H1 (cell line): ENCODE measurements around the gene RAET1G. TPM values are rescaled to one million over a fixed set of nuclear protein-coding genes. Genes with fewer than 3 reads are reported as not detected.
A peak's percentile ranks its signal among the peaks of the same experiment; 100 is the strongest.
"Not testable (repeated sequence)": the region's sequence is repeated elsewhere in the genome, so short reads cannot be mapped to it uniquely, and the experiment has no call there.

Experiments
- CTCF ChIA-PET: fragments of 300-600 bp; sonication (Branson Sonifier 250); formaldehyde crosslinking; loops from one replicate; lab custom pipeline; 2021; ENCODE audit not compliant: partially characterized antibody; lab: Charles Lee
- POLR2A ChIA-PET: fragments of 300-600 bp; sonication (Branson Sonifier 250); formaldehyde crosslinking; loops from one replicate; lab custom pipeline; 2021; ENCODE audit warnings: inconsistent platforms; ENCODE audit not compliant: partially characterized antibody; lab: Charles Lee
- DNase-seq, 2 experiments: peaks; one replicate each; pipeline versions ENCODE4 v3.0.0 to v3.0.0-alpha.2; 2010 to 2022; ENCODE audit warnings: low spot score in 2 of 2, low read depth in 1 of 2, mixed read lengths in 1 of 2
- FAIRE-seq: peaks from 2 replicates; lab custom pipeline; 2011; peaks lifted over from hg19 to GRCh38; lab: Jason Lieb, UNC
- H2AFZ ChIP-seq: 2 replicates; pipeline ENCODE4 v1.8.1; 2012; ENCODE audit warnings: low read length, inconsistent platforms
- H2AK5ac ChIP-seq: 2 replicates; pipeline ENCODE4 v1.6.1; 2013; ENCODE audit warnings: low read depth, low read length
- H2BK120ac ChIP-seq: replicated peaks from 2 replicates; pipeline ENCODE3; 2013; ENCODE audit warnings: low read depth, low read length, inconsistent platforms
- H2BK12ac ChIP-seq: 2 replicates; pipeline ENCODE4 v1.6.1; 2013; ENCODE audit warnings: low read depth, low read length
- H2BK15ac ChIP-seq: 2 replicates; pipeline ENCODE4 v1.6.1; 2013; ENCODE audit warnings: low read length
- H2BK20ac ChIP-seq: 2 replicates; pipeline ENCODE4 v1.6.1; 2013; ENCODE audit warnings: low read length
- H2BK5ac ChIP-seq: 2 replicates; pipeline ENCODE4 v1.6.1; 2013; ENCODE audit warnings: low read depth, low read length
- H3K14ac ChIP-seq: 2 replicates; pipeline ENCODE4 v1.6.1; 2013; ENCODE audit warnings: inconsistent platforms; ENCODE audit not compliant: insufficient read length
- H3K18ac ChIP-seq: 2 replicates; pipeline ENCODE4 v1.6.1; 2013; ENCODE audit warnings: low read length; ENCODE audit errors: extremely low read depth
- H3K23ac ChIP-seq: 2 replicates; pipeline ENCODE4 v1.6.1; 2013; ENCODE audit warnings: inconsistent platforms; ENCODE audit not compliant: insufficient read length
- H3K23me2 ChIP-seq: 2 replicates; pipeline ENCODE4 v1.6.1; 2013; ENCODE audit warnings: low read depth, low read length
- H3K27ac ChIP-seq: 2 replicates; pipeline ENCODE4 v1.6.1; 2011; ENCODE audit warnings: low read depth, low read length, inconsistent platforms
- H3K27me3 ChIP-seq, 4 experiments: replicated peaks in 1 of 4; 1 replicate in 1 of 4; 2 replicates in 3 of 4; pipeline versions ENCODE4 v1.6.1 to v1.8.1; 2011 to 2013; ENCODE audit warnings: low read length in 3 of 4, mild to moderate bottlenecking in 3 of 4, inconsistent platforms in 2 of 4, mixed read lengths in 2 of 4, moderate library complexity in 1 of 4; ENCODE audit not compliant: control insufficient read depth in 3 of 4, insufficient read depth in 3 of 4; ENCODE audit errors: extremely low read depth in 1 of 4
- H3K36me3 ChIP-seq, 4 experiments: 2 replicates each; pipeline versions ENCODE4 v1.6.1 to v1.8.1; 2011 to 2013; ENCODE audit warnings: mild to moderate bottlenecking in 4 of 4, low read length in 3 of 4, moderate library complexity in 2 of 4, control low read depth in 1 of 4, inconsistent platforms in 1 of 4; ENCODE audit not compliant: insufficient read depth in 4 of 4, control insufficient read depth in 2 of 4
- H3K4ac ChIP-seq: replicated peaks from 2 replicates; pipeline ENCODE3; 2013; ENCODE audit warnings: low read length, low read depth, mixed read lengths, inconsistent platforms; ENCODE audit not compliant: insufficient read length
- H3K4me1 ChIP-seq, 4 experiments: replicated peaks in 1 of 4; 1 replicate in 1 of 4; 2 replicates in 3 of 4; pipeline versions ENCODE4 v1.6.1 to v1.8.1; 2011 to 2013; ENCODE audit warnings: low read length in 3 of 4, inconsistent platforms in 2 of 4, mixed read lengths in 1 of 4; ENCODE audit not compliant: insufficient read depth in 4 of 4, control insufficient read depth in 3 of 4
- H3K4me2 ChIP-seq, 2 experiments: 2 replicates each; pipeline versions ENCODE4 v1.6.1 to v1.8.1; 2011 to 2013; ENCODE audit warnings: low read depth in 2 of 2, low read length in 2 of 2, control low read depth in 1 of 2, inconsistent platforms in 1 of 2, mild to moderate bottlenecking in 1 of 2; ENCODE audit not compliant: insufficient read depth in 1 of 2
- H3K4me3 ChIP-seq, 4 experiments: fragments of 200-600, 300-600 bp in 1 of 4; sonication (generic), shearing (Covaris generic), sonication (Bioruptor Twin) in 1 of 4; 2 replicates each; pipeline versions ENCODE4 v1.5.1 to v1.8.1; 2011 to 2016; ENCODE audit warnings: low read length in 4 of 4, low read depth in 3 of 4, control low read depth in 2 of 4, inconsistent platforms in 2 of 4, mild to moderate bottlenecking in 2 of 4, mixed read lengths in 1 of 4, moderate library complexity in 1 of 4; ENCODE audit not compliant: insufficient read depth in 2 of 4; ENCODE audit errors: extremely low read depth in 1 of 4
- H3K56ac ChIP-seq: replicated peaks from 2 replicates; pipeline ENCODE3; 2013; ENCODE audit warnings: low read depth, mild to moderate bottlenecking, mixed read lengths, low read length, inconsistent platforms; ENCODE audit not compliant: insufficient read length
- H3K79me1 ChIP-seq: 2 replicates; pipeline ENCODE4 v1.6.1; 2013; ENCODE audit warnings: low read depth, low read length, control low read depth
- H3K79me2 ChIP-seq, 2 experiments: 2 replicates each; pipeline versions ENCODE4 v1.6.1 to v1.8.1; 2012 to 2013; ENCODE audit warnings: low read length in 2 of 2, mild to moderate bottlenecking in 2 of 2, inconsistent platforms in 1 of 2; ENCODE audit not compliant: insufficient read depth in 2 of 2, control insufficient read depth in 1 of 2
- H3K9ac ChIP-seq, 4 experiments: replicated peaks in 1 of 4; 1 replicate in 1 of 4; 2 replicates in 3 of 4; pipeline versions ENCODE4 v1.6.1 to v1.8.1; 2011 to 2013; ENCODE audit warnings: low read depth in 3 of 4, low read length in 3 of 4, control low read depth in 2 of 4, mild to moderate bottlenecking in 2 of 4, moderate library complexity in 2 of 4, inconsistent platforms in 1 of 4; ENCODE audit errors: extremely low read depth in 1 of 4
- H3K9me3 ChIP-seq, 2 experiments: 2 replicates each; pipeline versions ENCODE4 v1.6.1 to v1.8.1; 2012 to 2013; ENCODE audit warnings: mild to moderate bottlenecking in 2 of 2, moderate library complexity in 2 of 2, control low read depth in 1 of 2, inconsistent platforms in 1 of 2, low read depth in 1 of 2, low read length in 1 of 2, mixed read lengths in 1 of 2; ENCODE audit not compliant: insufficient read depth in 2 of 2
- H4K20me1 ChIP-seq, 2 experiments: replicated peaks in 1 of 2; 2 replicates each; pipeline versions ENCODE3 to v1.8.1; 2011 to 2013; ENCODE audit warnings: inconsistent platforms in 2 of 2, low read length in 2 of 2, mild to moderate bottlenecking in 1 of 2; ENCODE audit not compliant: insufficient read depth in 2 of 2, control insufficient read depth in 1 of 2
- H4K5ac ChIP-seq: 2 replicates; pipeline ENCODE4 v1.6.1; 2013; ENCODE audit warnings: low read length, low read depth, mixed read lengths, inconsistent platforms; ENCODE audit not compliant: insufficient read length
- H4K8ac ChIP-seq: 2 replicates; pipeline ENCODE4 v1.8.0; 2013; ENCODE audit warnings: mild to moderate bottlenecking, moderate library complexity, low read length, inconsistent platforms; ENCODE audit not compliant: insufficient read depth; ENCODE audit errors: extremely low read depth
- H4K91ac ChIP-seq: replicated peaks from 2 replicates; pipeline ENCODE3; 2013; ENCODE audit warnings: low read length, mixed read lengths, inconsistent platforms; ENCODE audit not compliant: insufficient read length
- WGBS, 2 experiments: shearing (Covaris generic) in 1 of 2; methylation state at CpG; one replicate each; pipeline versions ENCODE4 v1.1.6 to v1.1.7; 2013 to 2015; ENCODE audit warnings: low lambda C conversion rate in 2 of 2, mixed read lengths in 2 of 2, inconsistent platforms in 1 of 2, low coverage in 1 of 2, missing lambda C conversion rate in 1 of 2; ENCODE audit not compliant: insufficient replicate concordance in 2 of 2, insufficient coverage in 1 of 2, insufficient read length in 1 of 2; ENCODE audit errors: extremely low coverage in 1 of 2, missing lambda C conversion rate in 1 of 2; 5-methylcytosine and 5-hydroxymethylcytosine counted together
- polyA plus RNA-seq, 7 experiments: library from polyadenylated mRNA; depleted of rRNA in 3 of 7; stranded (reverse) in 5 of 7; unstranded in 2 of 7; fragments of >200 nt in 5 of 7; fragments of 200-250 nt in 2 of 7; gene quantifications; 1 replicate in 5 of 7; 2 replicates in 1 of 7; 4 replicates in 1 of 7; pipeline versions ENCODE4 v1.2.1 to v1.2.3, GENCODE V29; 2011 to 2013; ENCODE audit warnings: missing spikeins in 2 of 7, mixed read lengths in 2 of 7
- total RNA-seq: library from RNA; stranded (reverse); fragmentation: NEBNext Ultra II Directional; extraction: Animal tissue kit (Norgen Biotek cat#: 25700); gene quantifications from 2 replicates; pipeline ENCODE4 v1.2.1, GENCODE V29; 2021

The RAET1G gene
- total and polyA plus RNA-seq, 2 of the 8 experiments (the other 6 are each of a cell fraction or from before 2014, with no cell fraction given): 0.08 TPM; not detected in 1

DNA sequence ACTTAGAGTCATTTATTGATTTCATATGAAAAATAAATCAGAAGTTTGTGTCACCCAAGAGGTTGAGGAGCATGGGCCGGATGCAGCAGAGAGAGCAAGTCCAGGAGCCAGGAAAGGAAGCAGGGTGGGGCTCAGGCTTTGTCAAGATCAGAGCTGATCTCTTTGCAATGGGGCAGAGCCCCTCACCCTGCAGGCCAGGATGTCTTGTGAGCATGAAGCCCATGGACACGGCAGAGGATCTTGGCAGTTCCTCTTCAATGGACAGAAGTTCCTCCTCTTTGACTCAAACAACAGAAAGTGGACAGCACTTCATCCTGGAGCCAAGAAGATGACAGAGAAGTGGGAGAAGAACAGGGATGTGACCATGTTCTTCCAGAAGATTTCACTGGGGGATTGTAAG lies 46.0 kb upstream of the RAET1G start:
- H2AK5ac ChIP-seq, H3K14ac ChIP-seq, H3K79me1 ChIP-seq, H3K27ac ChIP-seq, H2BK5ac ChIP-seq, H3K18ac ChIP-seq, H2BK120ac ChIP-seq, H3K4me2 ChIP-seq, H3K23me2 ChIP-seq, H3K9me3 ChIP-seq, H3K4me3 ChIP-seq, H3K56ac ChIP-seq, FAIRE-seq, H4K91ac ChIP-seq, H4K20me1 ChIP-seq, H2BK12ac ChIP-seq, POLR2A ChIA-PET, H2BK20ac ChIP-seq, H4K8ac ChIP-seq, H3K9ac ChIP-seq, H4K5ac ChIP-seq, H3K4ac ChIP-seq, H2AFZ ChIP-seq, H3K23ac ChIP-seq, H3K36me3 ChIP-seq, H2BK15ac ChIP-seq, H3K79me2 ChIP-seq: not testable (repeated sequence)
- Histone ChIP-seq H3K4me1 (peaks cover 0 to 18% (median 14%) of the 10 kb centered on the region in 4 experiments; a peak in 5 of 7 replicates), H3K27me3 (peaks cover 34 to 62% (median 50%) of the 10 kb centered on the region in 4 experiments)
- CTCF ChIA-PET: interaction anchor here (0.6 kb wide), 1 partner anchor 25 kb away, joined by 4 read pairs; no protein-coding TSS in a partner anchor
- peak in 1 of 2 experiments; percentile 30 for DNase-seq
- WGBS, 2 experiments: 71% methylated on average over 2 of the region's 2 CpGs; no CpG with 5 or more reads in 1 of the 2 experiments

DNA sequence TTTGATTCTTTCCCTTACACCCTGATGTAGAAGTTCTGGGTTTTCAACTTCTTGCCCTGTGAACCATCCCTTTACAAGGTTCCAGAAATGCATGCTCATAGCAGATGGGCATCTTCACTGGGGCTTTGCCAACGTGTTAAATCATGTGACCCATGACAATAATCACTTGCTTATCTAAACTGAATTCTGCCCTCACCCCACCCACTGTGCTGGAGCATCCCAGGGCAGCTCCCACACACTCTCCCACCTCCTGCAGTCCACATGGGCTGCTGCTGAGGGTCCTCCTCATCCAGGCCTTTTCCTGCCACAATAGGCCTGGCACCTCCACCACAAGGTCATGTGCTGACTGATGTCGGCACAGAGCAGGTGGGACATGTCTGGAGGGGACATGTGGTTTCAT lies 45.1 kb upstream of the RAET1G start:
- H3K23ac ChIP-seq, H3K18ac ChIP-seq, H2BK15ac ChIP-seq, H3K27ac ChIP-seq, H3K9me3 ChIP-seq, H2AFZ ChIP-seq, H3K79me1 ChIP-seq, FAIRE-seq, POLR2A ChIA-PET, H4K91ac ChIP-seq, H4K5ac ChIP-seq, H2BK120ac ChIP-seq, H2BK20ac ChIP-seq, H3K9ac ChIP-seq, H3K4me3 ChIP-seq, H2BK5ac ChIP-seq, H3K14ac ChIP-seq, H2AK5ac ChIP-seq, H2BK12ac ChIP-seq, DNase-seq, H4K8ac ChIP-seq, H3K56ac ChIP-seq, H4K20me1 ChIP-seq, H3K36me3 ChIP-seq, H3K4ac ChIP-seq, CTCF ChIA-PET, H3K23me2 ChIP-seq, H3K79me2 ChIP-seq, H3K4me2 ChIP-seq: not testable (repeated sequence)
- H3K27me3 ChIP-seq: peaks cover 34 to 72% (median 55%) of the 10 kb centered on the region in 4 experiments
- WGBS, 2 experiments: 70% methylated on average over 2 of the region's 2 CpGs; no CpG with 5 or more reads in 1 of the 2 experiments
- peaks cover 0 to 20% (median 16%) of the 10 kb centered on the region in 4 experiments; a peak in 5 of 7 replicates for H3K4me1 ChIP-seq
